Right ventricle myocardium superior (tissue), 1 donor: ENCODE results near the gene MBP. TPM values are rescaled to one million over a fixed set of nuclear protein-coding genes. Genes with fewer than 3 reads are reported as not detected.
"Not testable (repeated sequence)": the region's sequence is repeated elsewhere in the genome, so short reads cannot be mapped to it uniquely, and the experiment has no call there.

Experiments
- ATAC-seq: fragments of 200-7000 bp; cut with Tn5 transposase; one replicate; pipeline ENCODE4 v1.9.1; 2020; ENCODE audit warnings: mild to moderate bottlenecking; ENCODE audit not compliant: poor library complexity
- DNase-seq: peaks from one replicate; pipeline ENCODE4 v3.0.0-alpha.2; 2020
- intact Hi-C: fragments of 100-400 bp; cut with DNase I; formaldehyde crosslinking; loops from one replicate; pipeline ENCODE4 v1.11.2; 2022
- total RNA-seq: library from RNA; stranded (reverse); fragmentation: NEBNext Ultra II Directional; extraction: Animal tissue kit (Norgen Biotek cat#: 25700); gene quantifications from one replicate; pipeline ENCODE4 v1.2.1, GENCODE V29; 2021
- donor health status: DM: no; HTN: yes; CAD: no; lungs with severe emphysema.

Gene MBP
- total RNA-seq, 1 donor from 2014 or later, result 29.9 TPM

DNA sequence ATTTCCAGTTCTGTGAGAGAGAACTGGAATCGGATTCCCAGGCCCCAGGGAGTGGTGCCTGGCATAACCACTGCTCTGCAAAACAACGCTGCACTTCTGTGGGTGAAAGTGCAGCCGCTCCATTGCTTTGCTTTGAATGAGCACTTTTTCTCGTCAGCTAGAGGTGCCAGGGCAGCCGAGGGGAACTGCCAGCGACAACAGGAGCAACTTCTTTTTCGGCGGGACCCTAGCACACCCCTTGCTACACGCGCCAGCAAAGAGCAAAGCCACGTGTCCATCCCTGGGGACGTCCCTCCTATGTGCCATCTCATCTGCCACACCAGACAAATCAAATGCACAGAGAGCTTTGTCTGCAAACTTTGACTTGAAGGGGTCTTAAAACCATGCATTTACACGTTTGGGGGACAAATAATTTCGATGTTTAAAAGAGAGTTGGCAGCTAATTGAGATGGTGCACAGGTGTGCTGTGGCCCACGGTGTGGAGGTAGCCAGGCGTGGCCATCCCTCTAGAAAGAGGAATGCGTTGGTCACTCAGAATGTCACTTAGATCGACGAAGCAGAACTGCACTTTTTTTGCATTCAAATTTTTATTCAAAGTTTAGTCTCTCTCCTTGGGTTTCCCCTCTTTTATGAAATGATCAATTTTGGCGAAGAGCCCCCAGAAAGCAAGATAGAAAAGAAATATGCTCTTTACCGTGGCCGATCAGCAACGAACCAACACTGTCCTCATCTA lies 151.8 kb downstream of the MBP start:
- intact Hi-C loops, result no loop called here
- DNase-seq (no peak), ATAC-seq (no peak)

DNA sequence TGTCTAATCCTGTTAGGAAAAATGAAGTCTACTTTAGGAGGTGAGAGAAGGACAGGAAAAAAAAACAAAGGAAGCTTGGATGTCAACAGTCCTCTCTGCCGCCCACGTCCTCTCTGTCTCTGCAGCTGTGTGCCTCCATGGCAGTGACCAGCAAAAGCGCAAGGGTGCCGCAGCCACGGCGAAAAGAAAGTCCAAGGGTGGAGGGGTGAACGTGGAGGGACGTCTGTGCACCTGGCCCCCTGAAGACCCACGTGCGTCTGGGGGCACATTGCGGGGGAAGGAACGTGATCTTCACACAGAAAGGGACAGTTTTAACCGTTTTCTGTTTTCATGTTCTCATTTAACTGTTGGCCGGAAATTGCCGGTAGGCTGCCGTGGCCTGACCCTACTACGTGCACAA lies 152.7 kb downstream of the MBP start:
- DNase-seq, result no peak
- intact Hi-C loops, result no loop called here

DNA sequence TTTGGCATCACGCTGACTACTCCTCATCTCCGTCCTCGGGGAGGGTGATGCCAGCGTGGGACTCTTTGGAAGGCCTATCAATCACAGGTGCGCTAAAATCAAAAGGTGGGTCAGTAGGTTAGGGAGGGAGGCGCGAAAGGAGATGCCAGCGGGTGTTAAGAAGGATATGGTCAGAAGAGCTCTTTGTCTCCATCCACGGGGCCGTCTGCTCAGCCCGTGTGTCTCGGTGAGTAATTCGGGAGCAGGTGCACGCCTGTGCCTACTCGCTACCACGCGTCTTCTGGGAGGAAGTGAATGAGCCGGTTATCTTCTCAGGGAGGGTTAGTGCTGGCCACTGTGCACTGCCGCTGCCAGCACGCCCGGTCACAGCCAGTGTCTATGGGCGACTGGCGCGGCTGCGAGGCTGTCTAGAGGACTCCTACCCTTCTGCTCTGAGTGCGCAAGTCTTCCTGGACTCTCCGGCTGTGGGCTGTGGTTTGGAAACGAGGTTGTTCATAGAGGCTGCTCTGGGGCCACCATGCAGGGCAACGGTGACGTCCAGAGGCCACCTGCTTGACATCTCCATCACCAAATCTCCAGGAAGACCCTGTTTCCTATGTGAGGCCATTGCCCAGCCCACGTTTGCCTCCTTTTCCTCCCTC lies 153.4 kb downstream of the MBP start:
- ATAC-seq, result no peak
- intact Hi-C loops, result no loop called here
- DNase-seq, result no peak

More for the DNA sequence above, 152.7 kb downstream of the MBP start:
- no peak for ATAC-seq

DNA sequence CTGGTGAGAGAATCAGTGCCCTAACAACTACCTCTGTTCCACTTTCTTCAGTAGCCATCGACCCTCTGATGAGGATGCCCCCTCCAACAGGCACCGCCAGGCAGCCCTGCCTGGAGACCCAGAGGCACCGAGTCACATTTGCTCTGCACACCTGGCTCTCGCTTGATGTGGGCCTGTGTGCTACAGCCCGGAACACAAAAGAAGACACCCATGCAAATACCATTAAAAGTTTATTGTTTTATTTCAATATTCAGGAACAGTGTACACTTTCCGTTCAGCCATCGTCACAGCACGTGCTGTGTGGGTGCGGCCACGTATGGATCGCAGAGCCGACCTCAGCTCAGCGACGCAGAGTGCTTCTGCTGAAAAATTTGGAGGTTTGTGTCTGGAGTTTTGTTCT lies 154.0 kb downstream of the MBP start:
- ATAC-seq (no peak), DNase-seq (no peak)
- intact Hi-C loops, result no loop called here

DNA sequence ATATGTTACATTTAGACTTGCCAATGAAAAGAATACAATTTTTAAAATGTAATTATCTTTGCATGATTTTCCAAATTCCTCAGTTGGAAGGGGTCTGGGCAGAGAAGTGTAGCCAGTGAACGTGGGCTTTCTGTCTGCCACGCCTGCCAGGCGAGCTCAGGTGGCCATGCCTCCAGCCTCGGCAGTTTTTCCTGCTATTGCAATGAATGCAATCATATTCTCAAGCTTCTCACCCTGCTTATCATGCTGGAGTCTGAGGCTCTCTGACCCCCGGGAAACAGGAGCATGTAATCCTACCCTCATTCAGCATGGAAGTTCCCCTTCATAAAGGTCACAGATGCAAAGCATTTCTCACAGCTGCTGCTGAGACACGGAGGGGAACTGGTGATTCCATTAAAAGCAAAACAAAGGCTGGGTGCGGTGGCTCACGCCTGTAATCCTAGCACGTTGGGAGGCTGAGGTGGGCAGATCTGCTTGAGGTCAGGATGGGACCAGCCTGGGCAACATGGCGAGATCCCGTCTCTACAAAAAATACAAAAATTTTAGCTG lies 154.8 kb downstream of the MBP start:
- DNase-seq (no peak), ATAC-seq (no peak)
- intact Hi-C loops, result no loop called here

DNA sequence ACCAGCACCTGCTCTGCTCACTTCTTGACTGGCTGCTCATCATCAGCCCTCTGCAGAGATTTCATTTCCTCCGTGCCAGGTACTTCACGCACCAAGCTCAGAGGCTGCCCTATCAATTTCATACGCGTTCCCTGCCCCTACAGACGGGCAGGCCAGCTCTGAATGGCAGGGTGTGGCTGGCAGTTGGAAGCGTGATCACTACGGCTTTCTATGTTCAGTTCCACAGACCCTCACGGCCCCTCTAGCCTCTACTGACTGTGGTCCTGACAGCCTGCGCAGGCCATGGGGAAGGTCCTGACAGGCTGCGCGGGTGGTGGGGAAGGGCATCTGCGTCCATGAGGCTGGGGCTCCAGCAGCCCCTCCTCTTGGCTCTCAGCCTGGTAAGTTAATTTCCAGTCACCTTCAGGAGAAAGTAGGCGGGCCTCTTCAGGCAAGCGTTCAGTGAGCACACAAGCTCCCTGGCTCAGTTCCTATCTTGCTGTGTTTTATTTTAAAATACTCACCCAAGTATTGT lies 155.4 kb downstream of the MBP start:
- ATAC-seq (peak; percentile 68), DNase-seq (no peak)
- intact Hi-C loops, result no loop called here

DNA sequence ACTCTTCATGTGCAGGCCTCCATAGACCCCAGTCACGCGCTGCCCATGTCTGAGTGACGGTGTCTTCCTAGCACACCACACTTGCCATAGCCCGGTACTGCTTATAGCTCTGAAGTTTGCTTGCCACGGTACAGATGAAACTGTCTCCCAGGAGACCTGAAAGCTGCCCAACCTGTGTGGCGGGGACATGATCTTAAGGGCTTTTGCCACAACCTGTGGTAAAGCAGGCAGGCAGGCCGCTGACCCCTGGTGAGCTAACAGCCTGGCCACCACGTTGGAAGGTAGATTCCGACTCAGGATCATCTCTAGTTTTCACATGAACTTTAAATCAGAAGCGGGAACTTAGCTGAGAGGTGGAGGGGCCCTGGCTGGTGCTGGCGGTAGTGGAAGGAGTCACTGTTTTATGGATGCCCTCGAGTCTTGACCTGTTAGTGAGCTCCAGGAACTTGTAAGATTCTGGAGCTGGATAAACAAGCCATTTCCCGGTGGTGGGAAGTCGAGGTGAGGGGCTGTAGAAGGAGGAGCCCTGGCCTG lies 156.9 kb downstream of the MBP start:
- ATAC-seq, result no peak
- intact Hi-C loops, result no loop called here
- no peak for DNase-seq

DNA sequence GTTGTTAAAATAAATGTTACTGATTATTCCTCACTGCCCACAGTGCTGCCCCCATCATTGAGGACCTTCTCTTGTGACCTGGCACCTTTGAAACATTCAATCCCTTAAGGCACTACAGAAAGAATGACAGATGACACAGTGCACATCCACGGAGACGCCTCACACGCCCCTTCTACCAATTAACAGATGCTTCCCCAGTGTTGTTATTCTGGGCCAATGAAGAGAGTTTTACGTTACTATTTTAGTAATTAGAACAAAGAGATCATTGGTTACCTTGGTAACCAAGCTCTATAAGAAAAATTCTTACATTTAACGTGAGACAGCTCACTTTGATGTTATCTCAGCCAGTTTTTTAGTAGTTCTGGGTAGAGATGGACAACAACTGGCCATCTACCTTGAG lies 158.2 kb downstream of the MBP start:
- ATAC-seq, result no peak
- DNase-seq, result no peak
- intact Hi-C loops, result no loop called here

DNA sequence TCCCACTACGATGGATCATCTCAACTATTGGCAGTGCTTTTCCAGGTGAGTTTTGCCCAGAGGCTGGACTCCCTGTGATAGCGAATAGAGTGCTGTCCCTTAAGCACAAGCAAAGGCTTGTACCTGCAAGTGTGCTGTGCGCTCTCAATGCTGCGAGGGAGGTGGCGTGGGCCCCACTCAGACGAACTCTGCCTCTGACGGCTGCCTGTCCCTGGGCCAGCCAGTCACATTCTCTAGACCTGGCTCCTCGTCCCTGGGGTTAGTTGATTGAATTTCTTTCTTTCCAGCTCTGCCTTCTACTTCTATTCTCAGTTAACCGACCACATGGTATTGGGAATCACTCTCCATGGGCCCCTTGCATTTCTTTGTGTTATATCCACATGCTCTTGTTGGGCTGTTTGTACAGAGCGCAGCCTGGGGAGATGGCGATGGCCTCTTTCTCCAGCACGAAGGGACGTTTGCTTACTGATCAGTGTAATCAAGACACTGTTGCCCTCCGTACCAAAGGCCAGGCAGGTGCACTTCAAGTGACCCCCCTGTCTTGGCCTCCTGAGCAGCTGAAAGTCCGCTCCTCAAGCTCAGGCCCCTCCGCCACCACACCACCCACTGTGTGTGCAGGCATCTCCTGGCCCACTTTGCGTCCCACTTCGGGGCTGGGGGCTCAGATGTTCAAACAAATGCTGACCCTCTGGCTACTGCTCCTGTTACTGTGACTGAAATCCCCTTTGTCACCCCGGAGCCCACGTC lies 158.9 kb downstream of the MBP start:
- intact Hi-C loops, result no loop called here
- DNase-seq (no peak), ATAC-seq (no peak)

DNA sequence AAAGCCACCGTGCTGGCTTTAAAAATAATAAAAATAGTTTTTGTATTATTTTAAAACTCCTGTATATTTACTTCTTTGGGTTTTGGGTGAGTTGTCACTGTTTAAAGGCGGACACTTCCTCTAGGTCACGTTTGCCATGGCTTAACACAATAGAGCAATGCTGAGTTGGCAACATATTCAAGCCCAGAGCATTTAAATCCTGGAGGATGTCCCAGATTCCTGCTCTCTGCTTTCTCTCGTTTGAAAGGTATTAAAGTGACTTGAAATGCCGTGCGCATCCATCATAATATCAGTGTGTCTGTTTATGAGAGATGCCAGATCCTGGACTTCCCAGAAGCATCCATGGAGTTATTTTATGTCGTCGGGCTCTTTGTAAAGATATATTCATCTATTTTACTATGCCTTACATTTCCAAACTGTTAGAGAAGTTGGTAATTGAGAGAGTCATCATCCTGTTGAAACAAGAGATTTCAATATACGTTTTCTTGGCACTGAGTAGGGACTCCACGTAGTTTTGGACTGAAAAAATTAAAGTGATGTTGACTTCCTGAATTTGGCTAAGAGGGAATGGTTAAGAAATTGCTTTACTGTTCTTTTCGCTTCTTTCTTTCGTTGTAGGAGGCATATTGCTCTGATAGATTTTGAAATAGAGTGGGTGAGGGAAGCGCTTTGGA lies 159.6 kb downstream of the MBP start:
- no peak for ATAC-seq
- DNase-seq, result no peak
- intact Hi-C loops, result no loop called here

DNA sequence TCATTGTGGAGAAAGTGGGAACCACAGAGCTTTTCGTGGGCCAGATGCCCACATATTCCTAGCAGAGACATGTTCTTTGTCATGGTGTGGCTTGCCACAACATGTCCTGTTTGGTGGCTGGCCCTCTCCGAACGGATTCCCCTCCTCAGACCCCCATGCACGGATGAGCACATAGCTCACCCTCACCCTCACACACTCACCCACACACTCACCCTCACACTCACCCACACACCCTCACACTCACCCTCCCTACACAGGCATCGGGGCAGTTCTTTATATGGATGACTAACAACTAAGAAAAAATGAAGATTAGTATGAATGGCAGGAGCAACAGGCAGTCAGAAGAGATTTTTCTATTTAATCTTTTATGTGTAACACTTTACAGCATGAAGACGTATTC lies 160.3 kb downstream of the MBP start:
- intact Hi-C loops, result no loop called here
- ATAC-seq, result no peak
- DNase-seq, result no peak

DNA sequence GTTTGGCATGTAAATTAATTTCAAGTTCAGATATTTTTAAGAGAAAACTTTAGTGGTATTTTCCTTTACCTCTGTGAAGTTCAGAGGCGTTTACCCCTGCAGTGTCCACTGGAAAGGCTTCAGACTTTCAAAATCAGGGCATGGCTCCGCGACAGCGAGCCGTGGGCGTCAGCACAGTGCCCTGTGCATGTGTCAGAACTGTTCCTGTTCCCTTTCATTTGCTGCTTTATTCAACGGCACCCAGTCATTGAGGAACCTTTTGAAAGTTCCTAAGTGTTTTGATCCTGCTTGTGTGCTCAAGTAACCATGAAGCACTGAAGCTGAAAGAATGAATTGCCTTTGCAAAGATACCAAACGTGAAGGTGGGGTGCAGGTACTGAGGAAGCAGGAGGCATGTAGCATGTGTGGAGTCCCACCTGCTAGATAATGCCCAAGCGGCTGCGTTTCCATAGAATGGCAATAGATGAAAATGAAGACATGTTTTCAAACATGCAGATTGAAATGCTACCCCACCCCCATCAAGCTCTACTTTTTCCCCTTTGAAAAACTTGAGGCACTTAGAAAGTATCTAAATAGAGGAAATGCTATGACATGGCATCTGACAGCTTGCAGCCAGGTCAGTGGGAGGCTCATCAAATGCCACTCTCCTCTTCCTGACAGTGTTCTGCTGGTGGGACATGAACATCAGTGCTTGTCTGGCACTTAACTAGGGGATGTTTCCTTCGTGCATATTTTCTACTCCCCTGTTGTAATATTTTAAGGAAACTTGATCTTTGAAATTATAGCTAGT lies 161.6 kb downstream of the MBP start:
- DNase-seq, result no peak
- no peak for ATAC-seq
- intact Hi-C loops, result no loop called here

DNA sequence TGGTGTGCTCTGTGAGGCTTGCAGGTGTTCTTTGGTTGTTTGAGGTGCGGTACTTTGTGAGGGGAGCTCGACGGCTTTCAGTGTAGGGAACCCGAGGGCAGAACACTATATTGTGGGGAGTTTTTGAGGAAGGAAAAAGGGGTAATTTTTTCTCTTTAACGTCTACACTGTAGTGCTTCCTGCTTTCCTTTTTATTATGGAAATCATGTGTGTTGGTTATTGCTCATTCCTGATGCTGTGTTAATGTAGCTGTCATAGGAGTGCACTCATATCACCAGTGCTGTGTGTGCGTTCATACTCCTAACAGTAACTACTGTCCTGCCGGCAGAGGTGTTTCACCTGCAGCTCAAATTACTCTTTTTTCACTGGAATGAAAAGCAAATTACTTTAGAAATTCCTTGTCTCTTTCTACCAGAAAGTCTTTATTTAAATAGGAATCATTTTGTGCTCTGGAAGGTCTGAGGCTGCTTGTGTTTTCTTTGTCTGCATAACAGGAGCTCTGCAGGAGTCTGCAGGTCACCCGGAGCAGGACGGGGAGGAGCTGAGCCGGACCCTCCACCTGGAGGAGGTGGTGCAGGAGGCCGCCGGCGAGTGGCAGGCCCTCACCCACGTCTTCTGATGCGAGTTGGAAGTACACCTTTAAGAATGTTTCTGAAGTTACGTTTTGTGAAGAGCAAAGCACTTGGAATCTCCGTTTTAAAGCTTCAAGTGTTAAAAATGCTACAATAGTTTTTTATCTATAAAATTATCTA lies 164.7 kb downstream of the MBP start:
- no peak for DNase-seq
- intact Hi-C loops, result no loop called here

DNA sequence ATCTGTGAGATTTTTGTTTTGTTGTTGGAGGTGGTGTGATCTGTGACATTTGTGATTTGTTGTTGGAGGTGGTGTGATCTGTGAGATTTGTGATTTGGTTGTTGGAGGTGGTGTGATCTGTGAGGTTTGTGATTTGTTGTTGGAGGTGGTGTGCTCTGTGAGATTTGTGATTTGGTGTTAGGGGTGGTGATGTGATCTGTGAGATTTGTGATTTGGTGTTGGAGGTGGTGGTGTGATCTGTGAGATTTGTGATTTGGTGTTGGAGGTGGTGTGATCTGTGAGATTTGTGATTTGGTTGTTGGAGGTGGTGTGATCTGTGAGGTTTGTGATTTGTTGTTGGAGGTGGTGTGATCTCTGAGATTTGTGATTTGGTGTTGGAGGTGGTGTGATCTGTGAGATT lies 165.3 kb downstream of the MBP start:
- ATAC-seq, intact Hi-C loops, DNase-seq: not testable (repeated sequence)

More for the DNA sequence above, 164.7 kb downstream of the MBP start:
- no peak for ATAC-seq

DNA sequence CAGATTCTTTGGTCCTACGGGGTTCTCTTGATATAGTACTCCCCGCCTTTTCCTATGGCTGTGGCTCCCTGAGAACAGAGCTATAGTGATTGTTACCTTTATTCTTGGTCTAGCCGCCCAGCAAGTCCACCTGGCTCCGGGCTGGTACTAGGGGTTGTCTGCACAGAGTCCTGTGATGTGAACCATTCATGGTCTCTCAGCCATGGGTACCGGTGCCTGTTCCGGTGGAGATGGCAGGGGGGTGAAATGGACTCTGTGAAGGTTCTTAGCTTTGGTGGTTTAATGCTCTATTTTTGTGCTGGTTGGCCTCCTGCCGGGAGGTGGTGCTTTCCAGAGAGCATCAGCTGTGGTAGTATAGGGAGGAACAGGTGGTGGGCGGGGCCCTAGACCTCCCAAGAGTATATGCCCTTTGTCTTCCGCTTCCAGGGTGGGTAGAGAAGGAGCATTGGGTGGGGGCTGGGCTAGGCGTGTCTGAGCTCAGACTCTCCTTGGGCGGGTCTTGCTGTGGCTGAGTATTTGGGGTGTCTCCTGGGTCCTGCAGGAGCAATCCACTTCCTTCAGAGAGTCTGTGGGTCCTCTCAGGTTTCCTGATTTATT lies 166.9 kb downstream of the MBP start:
- ATAC-seq, DNase-seq, intact Hi-C loops: not testable (repeated sequence)

DNA sequence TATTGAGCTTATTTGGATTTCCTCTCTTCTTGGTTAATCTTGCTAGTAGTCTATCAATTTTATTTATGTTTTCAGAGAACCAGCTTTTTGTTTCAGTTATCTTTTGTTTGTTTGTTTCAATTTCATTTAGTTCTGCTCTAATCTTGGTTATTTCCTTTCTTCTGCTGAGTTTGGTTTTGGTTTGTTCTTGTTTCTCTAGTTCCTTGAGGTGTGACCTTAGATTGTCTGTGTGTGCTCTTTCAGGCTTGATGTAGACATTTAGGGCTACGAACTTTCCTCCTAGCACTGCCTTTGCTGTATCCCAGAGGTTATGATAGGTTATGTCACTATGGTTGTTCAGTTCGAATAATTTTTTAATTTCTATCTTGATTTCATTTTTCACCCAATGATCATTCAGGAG lies 168.6 kb downstream of the MBP start:
- ATAC-seq, result no peak

DNA sequence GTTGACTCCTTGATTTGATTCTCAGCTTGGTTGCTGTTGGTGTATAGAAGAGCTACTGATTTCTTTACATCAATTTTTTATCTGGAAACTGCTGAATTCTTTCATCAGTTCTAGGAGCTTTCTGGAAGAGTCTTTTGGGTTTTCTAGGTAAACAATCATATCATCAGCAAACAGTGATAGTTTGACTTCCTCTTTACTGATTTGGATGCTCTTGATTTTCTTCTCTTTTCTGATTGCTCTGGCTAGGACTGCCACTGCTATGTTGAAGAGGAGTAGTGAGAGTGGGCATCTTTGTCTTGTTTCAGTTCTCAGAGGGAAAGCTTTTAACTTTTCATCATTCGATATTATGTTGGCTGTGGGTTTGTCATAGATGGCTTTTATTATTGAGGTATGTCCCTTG lies 169.7 kb downstream of the MBP start:
- intact Hi-C loops, result no loop called here

More for the DNA sequence above, 168.6 kb downstream of the MBP start:
- DNase-seq, result no peak
- intact Hi-C loops, result no loop called here

More for the DNA sequence above, 169.7 kb downstream of the MBP start:
- DNase-seq (no peak), ATAC-seq (no peak)
